Activated CD4-positive, alpha-beta T cell treated with anti-CD3 and anti-CD28 coated beads, Interleukin-10, Interleukin-2, amounts not matched to agents 100 ng/mL and 50 ng/mL, durations not matched to agents 16 hours and 8 hours (primary cell): ENCODE data around the gene FXR1.
"Not testable (repeated sequence)": the region's sequence is repeated elsewhere in the genome, so short reads cannot be mapped to it uniquely, and the experiment has no call there.

Experiments used
- DNase-seq: peaks from one replicate; pipeline ENCODE4 v3.0.0-alpha.2; 2020

The FXR1 gene

DNA sequence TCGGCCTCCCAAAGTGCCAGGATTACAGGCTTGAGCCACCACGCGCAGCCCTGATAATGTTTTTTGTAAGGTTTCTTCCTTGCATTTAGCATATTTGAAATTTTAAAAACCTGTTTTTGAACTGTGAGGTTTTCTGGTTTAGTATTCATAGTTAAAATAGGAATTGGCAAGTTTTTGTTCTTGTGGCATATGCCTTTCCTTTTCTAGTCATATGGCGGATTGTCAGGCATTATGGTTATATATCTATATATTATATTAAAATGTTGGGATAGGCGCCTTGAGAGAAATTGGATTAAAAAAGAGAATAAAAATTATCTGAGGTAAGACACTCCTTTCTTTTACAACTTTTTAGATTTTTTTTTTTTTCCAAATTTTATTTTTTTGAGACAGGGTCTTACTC is 28.4 kb downstream of the FXR1 start:
- DNase-seq, result no peak

- no peak for DNase-seq
These were observed 35.4 kb downstream of the FXR1 start for GRCh38 chr3:180947761-180948390.

- DNase-seq, result peak; percentile 20
These were observed 47.2 kb downstream of the FXR1 start for GRCh38 chr3:180959691-180960090.

DNA sequence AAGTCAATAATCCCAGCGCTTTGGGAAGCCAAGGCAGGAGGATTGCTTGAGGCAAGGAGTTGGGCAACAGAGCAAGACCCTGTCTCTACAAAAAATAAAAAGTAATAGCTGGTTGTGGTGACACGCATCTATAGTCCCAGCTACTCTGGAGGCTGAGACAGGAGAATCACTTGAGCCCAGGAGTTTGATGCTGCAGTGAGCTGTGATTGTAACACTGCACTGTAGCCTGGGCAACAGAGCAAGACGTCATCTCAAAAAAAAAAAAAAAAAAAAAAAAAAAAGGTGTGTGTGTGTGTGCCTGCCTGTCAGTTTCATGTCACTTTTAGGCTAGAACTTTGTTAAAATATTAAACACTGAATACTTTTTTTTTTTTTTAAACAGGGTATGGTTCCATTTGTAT is 48.6 kb downstream of the FXR1 start:
- DNase-seq, result no peak

GRCh38 chr3:180961552-180961951 is 49.1 kb downstream of the FXR1 start:
- DNase-seq, result no peak

DNA sequence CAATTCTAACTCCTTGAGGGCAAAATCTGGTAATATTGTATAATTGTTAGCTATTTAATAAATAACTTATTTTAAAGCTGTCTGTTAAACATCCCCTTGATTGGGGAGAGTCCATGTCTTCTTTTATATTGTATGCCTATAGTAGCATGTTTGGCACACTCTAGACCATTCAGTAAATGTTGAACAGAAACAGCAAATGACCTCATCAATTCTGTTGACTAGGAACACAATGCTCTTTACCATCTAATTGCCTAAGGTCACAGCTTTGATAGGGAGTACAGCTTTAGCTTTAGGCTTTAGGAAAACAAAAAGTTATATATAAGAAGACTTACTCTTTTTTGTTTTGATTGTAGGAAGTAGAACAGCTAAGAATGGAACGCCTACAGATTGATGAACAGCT is 50.1 kb downstream of the FXR1 start:
- no peak for DNase-seq

DNA sequence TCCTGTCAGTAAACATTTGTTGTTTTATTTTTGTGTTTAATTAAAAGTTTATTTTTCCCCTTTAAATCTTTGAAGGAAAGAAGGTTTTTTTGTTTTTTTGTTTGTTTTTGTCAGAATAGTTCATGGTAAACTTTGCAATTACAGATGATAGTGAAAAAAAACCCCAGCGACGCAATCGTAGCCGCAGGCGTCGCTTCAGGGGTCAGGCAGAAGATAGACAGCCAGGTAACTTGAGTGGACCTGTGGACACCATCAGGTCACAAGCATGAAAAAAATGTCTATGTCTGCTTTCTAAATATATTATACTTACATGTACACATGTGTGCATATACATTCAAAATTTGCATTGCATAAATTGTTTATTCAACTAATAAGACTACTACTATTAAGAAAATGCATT is 58.5 kb downstream of the FXR1 start:
- DNase-seq, result no peak

GRCh38 chr3:180973543-180973942 is 61.1 kb downstream of the FXR1 start:
- no peak for DNase-seq

DNA sequence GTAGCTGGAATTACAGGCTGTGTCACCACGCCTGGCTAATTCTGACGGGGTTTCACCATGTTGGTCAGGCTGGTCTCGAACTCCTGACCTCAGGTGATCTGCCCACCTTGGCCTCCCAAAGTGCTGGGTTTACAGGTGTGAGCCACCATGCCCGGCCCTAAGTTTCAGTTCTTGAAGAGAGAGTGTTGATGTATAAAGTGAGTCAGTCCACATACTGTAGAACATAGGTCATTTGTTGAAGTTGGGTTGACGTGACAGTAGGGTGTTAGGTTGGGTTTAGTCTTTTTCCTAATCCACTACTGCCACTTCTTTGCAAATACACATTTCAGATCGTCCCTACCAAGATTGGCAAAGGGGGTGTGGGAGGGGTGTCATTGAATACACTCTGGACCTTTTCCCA is 61.8 kb downstream of the FXR1 start:
- DNase-seq, result no peak

GRCh38 chr3:180977498-180977897 is 65.0 kb downstream of the FXR1 start:
- DNase-seq, result no peak

GRCh38 chr3:180979961-180980360 is 67.5 kb downstream of the FXR1 start:
- DNase-seq, result no peak

- no peak for DNase-seq
These were observed 68.1 kb downstream of the FXR1 start for GRCh38 chr3:180980611-180981010.

- DNase-seq, result no peak
These were observed 69.4 kb downstream of the FXR1 start for GRCh38 chr3:180981912-180982311.

DNA sequence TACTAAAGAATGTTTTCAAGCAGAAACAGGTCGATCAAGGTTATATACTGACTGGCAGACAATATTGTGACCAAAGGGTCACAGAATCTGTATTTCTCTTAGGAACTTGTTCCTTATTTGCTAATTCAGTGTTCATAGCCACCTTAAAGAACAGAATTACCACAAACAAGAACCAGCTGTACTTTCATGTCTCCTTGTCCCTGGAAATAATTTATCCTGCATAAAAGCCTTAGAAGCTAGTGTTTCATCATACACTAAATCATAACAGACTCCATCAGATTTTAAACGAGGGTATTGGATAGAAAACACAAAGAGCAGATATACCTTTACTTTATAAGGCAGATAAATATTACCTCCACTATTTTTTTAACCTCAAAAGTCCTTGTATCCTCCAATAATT is 70.7 kb downstream of the FXR1 start:
- no peak for DNase-seq

- not testable (repeated sequence) for DNase-seq
These were observed 73.9 kb downstream of the FXR1 start for GRCh38 chr3:180986366-180986765.

GRCh38 chr3:180987344-180987743 is 74.9 kb downstream of the FXR1 start:
- no peak for DNase-seq

GRCh38 chr3:180989291-180990163 is 77.1 kb downstream of the FXR1 start, which contains the start of gene DNAJC19:
Gene DNAJC19, minus strand, starts transcription at chr3:180989736. Its CDS starts 134 bp downstream, at chr3:180989602.
- peak; percentile 95 for DNase-seq

DNA sequence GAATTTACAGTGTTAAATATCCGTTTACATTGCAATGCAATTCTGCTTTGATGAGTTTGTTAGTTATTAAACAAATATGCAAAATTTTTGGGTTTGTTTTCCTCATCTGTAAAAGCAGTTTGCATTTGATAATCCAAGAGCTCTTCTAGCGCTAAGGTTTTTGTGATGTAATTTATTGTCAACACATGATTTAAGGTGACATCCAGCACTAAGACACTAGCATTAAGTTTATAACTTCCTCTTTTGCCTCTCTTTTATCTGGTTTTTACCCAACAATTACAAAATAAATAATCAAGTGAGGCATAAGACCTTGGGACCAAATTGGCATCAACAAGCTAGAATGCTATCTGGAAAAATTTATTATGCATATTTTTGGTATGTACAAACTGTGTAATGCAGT is 78.0 kb downstream of the FXR1 start:
- no peak for DNase-seq

GRCh38 chr3:180996415-180996932 is 84.0 kb downstream of the FXR1 start:
- DNase-seq, result no peak

DNA sequence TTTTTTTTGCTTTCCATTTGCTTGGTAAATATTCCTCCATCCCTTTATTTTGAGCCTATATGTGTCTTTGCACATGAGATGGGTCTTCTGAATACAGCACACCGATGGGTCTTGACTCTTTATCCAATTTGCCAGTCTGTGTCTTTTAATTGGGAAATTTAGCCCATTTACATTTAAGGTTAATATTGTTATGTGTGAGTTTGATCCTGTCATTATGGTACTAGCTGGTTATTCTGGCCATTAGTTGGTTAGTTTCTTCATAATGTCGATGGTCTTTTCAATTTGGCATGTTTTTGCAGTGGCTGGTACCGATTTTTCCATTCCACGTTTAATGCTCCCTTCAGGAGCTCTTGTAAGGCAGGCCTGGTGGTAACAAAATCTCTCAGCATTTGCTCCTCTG is 89.9 kb downstream of the FXR1 start:
- not testable (repeated sequence) for DNase-seq

- not testable (repeated sequence) for DNase-seq
These were observed 91.0 kb downstream of the FXR1 start for GRCh38 chr3:181003469-181003868.

DNA sequence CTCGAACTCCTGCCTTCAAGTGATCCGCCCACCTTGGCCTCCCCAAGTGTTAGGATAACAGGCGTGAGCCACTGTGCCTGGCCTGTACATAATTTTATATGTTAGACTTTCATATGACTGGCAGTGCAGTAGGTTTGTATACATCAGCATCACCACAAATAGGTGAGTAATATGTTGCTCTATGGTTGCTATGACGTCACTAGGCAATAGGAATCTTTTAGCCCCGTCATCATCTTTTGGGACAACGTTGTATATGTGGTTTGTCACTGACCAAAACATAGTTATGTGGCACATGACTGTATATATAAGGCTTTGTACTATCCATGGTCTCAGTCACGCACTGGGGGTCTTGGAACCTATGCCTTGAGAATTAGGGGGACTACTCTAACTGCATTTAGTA is 94.1 kb downstream of the FXR1 start:
- DNase-seq, result no peak

DNA sequence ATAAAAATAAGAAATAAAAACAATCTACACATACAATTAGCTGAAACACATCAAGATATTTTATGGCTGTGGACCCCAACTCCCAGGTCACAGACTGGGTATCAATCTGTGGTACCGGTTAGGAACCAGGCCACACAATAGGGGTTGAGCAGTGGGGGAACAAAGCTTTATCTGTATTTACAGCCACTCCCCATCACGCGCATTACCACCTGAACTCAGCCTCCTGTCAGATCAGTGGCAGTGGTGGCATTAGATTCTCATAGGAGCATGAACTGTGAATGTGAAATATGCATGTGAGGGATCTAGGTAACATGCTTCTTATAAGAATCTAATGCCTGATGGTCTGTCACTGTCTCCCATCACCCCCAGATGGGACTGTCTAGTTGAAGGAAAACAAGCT is 94.8 kb downstream of the FXR1 start:
- no peak for DNase-seq

GRCh38 chr3:181008796-181009195 is 96.3 kb downstream of the FXR1 start:
- DNase-seq, result no peak
